NB4 (cell line): ENCODE data around the gene DECR2.

Experiments used
- DNase-seq: peaks from one replicate; pipeline ENCODE4 v3.0.0; 2010; ENCODE audit warnings: low read depth
- H3K4me3 ChIP-seq: one replicate; pipeline ENCODE4 v1.5.1; 2011; ENCODE audit warnings: mild to moderate bottlenecking, low read depth, low read length, moderate library complexity
- MYC ChIP-seq: IDR thresholded peaks from 2 replicates; pipeline ENCODE4 v1.6.1; 2011; ENCODE audit warnings: low read depth, low read length
- POLR2A ChIP-seq: IDR thresholded peaks from 2 replicates; pipeline ENCODE4 v1.6.1; 2011; ENCODE audit warnings: mild to moderate bottlenecking; ENCODE audit not compliant: insufficient read length; ENCODE audit errors: extremely low read depth
- TF ChIP-seq, protein P1 (sequence below): IDR thresholded peaks from 2 replicates; pipeline ENCODE4 v1.6.1; 2011; ENCODE audit warnings: low read depth, low read length
- TF ChIP-seq, protein P2 (sequence below): IDR thresholded peaks from one replicate; pipeline ENCODE4 v1.5.1; 2012; ENCODE audit warnings: low read depth, low read length

DECR2 gene

DNA sequence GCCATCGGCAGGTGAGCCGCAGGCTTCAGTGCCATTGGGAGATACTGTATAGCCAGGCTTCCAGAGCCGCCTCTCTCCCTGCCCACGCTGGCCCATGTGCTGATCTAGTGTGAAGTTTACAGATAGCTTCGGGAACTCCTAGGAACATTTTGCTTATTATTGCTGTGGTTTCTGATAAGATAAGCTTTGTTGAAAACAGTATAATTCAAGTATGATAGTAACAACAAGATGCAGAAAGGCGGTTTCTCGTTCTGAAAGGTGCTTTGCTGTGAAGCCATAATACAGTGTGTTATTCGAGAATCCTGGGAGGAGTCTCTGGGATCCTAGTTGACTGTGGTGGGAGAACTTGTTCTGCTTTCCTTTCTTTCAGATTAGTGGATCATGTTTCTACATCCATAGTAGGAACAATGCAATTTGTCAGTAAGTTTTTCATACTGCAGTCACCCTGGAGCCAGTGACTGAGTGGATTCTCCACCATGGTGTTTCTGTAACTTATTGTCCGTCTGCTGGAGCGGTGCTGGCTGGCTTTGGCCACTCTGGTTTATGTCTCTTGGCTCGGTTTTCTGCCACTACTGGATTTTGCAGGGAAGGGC, 55.3 kb downstream of the DECR2 start:
- no peak for DNase-seq
- no peak overlapping the region for H3K4me3 ChIP-seq
- TF ChIP-seq POLR2A (no peak), MYC (no peak)
- TF ChIP-seq, protein P1, sequence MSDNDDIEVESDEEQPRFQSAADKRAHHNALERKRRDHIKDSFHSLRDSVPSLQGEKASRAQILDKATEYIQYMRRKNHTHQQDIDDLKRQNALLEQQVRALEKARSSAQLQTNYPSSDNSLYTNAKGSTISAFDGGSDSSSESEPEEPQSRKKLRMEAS, result no peak
- TF ChIP-seq, protein P2, sequence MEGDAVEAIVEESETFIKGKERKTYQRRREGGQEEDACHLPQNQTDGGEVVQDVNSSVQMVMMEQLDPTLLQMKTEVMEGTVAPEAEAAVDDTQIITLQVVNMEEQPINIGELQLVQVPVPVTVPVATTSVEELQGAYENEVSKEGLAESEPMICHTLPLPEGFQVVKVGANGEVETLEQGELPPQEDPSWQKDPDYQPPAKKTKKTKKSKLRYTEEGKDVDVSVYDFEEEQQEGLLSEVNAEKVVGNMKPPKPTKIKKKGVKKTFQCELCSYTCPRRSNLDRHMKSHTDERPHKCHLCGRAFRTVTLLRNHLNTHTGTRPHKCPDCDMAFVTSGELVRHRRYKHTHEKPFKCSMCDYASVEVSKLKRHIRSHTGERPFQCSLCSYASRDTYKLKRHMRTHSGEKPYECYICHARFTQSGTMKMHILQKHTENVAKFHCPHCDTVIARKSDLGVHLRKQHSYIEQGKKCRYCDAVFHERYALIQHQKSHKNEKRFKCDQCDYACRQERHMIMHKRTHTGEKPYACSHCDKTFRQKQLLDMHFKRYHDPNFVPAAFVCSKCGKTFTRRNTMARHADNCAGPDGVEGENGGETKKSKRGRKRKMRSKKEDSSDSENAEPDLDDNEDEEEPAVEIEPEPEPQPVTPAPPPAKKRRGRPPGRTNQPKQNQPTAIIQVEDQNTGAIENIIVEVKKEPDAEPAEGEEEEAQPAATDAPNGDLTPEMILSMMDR, result no peak

DNA sequence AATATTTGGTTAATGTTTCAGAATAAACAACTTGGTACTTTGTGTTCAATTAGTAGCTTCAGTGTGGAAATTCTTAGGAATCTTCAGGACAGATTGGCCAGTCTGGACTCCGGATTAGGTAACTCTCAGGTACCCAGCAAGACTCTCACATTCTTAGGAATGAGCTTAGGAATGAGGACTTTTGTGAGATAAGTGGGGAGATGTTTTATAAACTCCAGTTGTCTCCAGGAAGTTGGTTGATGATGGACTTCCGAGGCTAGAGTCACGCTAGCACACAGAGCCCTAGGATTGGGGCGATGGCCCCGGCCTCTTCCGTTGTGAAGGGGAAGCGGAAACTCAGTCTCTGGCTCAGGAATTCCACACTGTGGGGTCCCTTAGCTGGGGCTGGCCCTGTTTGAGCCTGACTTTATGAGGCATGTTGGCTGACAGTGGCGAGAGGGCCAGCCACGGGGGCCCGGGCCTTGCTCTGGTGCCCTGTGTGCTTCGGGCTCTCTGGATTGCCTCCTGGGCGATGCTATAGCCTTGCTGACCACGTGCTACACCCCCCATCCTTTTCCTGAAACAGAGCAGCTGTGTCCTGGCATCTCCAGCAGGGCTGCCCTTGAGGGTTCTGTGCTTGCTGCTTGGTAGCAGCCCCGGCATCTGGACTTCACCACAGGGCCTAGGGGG, 56.2 kb downstream of the DECR2 start:
- TF ChIP-seq, protein P1, result no peak
- no peak for TF ChIP-seq POLR2A
- no peak for TF ChIP-seq MYC
- TF ChIP-seq, protein P2, result no peak
- no peak overlapping the region for H3K4me3 ChIP-seq
- DNase-seq, result no peak

DNA sequence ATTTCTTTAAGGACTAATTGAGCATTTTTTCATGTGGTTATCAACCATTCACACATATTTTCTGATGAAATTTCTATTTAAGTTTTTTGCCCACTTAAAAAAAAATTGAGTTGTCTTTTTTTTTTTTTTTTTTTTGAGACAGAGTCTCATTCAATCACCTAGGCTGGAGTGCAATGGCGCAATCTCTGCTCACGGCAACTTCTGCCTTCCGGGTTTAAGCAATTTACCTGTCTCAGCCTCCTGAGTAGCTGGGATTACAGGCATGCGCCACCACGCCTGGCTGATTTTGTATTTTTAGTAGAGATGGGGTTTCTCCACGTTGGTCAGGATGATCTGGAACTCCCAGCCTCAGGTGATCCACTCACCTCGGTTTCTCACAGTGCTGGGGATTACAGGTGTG, 58.1 kb downstream of the DECR2 start:
- TF ChIP-seq, protein P2, result no peak
- TF ChIP-seq POLR2A (no peak), MYC (no peak)
- TF ChIP-seq, protein P1, result no peak
- no peak for DNase-seq
- no peak overlapping the region for H3K4me3 ChIP-seq

DNA sequence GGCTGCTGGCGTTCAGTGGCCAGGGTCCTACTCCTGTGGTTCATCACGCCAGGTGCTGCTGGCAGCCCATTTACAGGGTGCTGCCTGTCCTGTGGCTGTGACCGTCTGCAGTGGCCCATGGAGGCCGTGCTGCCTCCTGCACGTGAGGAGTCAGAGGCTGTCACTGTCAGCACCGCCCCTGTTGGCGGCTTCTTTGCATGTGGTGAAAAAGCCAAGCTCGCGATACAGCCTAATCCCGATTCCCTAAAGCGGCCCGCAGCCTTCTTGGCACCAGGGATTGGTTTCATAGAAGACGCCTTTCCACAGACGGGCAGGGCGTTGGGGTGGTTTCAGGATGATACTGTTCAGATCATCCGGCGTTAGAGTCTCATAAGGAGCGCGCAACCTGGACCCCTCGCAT, 59.1 kb downstream of the DECR2 start:
- H3K4me3 ChIP-seq, result no peak overlapping the region
- DNase-seq, result no peak
- TF ChIP-seq, protein P1, result no peak
- TF ChIP-seq POLR2A (no peak), MYC (no peak)
- TF ChIP-seq, protein P2, result no peak
